Spleen (tissue), 7 donors: ENCODE measurements around the gene CSPG5.

ENCODE experiments used
- CTCF ChIP-seq, 11 experiments: fragments of 200-600 bp in 7 of 11; fragments of 450-650 bp in 4 of 11; sonication (generic) in 4 of 11; IDR thresholded peaks in 8 of 11; conservative IDR thresholded peaks in 3 of 11; 1 replicate in 7 of 11; 2 replicates in 4 of 11; pipeline versions ENCODE4 v1.4.0 to v1.8.0; 2016 to 2021; ENCODE audit warnings: antibody characterized with exemption in 11 of 11, inconsistent platforms in 4 of 11, mild to moderate bottlenecking in 1 of 11
- POLR2A ChIP-seq, 3 donors: fragments of 450-650 bp; IDR thresholded peaks; one replicate each; pipeline ENCODE4 v1.5.1; 2017; ENCODE audit warnings: antibody characterized with exemption in 3 of 3, mild to moderate bottlenecking in 1 of 3
- donor health status: DM: no; HTN: no; CAD: no; lungs with moderate emphysema.
- donor health status: DM: no; HTN: no; CAD: no.
- donor health status: DM: no; HTN: no; CAD: no.

GRCh38 chr3:47604145-47604544 lies 25.5 kb upstream of the CSPG5 start:
- TF ChIP-seq POLR2A (IDR thresholded peaks at IDR 0.05) (no peak), CTCF (IDR thresholded peaks at IDR 0.05 in 8 of 11, conservative IDR thresholded peaks at IDR 0.05 in 3 of 11) (no peak)
